ENCODE data around the gene PAPLN.

- TF ChIP-seq, protein P1, sequence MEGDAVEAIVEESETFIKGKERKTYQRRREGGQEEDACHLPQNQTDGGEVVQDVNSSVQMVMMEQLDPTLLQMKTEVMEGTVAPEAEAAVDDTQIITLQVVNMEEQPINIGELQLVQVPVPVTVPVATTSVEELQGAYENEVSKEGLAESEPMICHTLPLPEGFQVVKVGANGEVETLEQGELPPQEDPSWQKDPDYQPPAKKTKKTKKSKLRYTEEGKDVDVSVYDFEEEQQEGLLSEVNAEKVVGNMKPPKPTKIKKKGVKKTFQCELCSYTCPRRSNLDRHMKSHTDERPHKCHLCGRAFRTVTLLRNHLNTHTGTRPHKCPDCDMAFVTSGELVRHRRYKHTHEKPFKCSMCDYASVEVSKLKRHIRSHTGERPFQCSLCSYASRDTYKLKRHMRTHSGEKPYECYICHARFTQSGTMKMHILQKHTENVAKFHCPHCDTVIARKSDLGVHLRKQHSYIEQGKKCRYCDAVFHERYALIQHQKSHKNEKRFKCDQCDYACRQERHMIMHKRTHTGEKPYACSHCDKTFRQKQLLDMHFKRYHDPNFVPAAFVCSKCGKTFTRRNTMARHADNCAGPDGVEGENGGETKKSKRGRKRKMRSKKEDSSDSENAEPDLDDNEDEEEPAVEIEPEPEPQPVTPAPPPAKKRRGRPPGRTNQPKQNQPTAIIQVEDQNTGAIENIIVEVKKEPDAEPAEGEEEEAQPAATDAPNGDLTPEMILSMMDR (IDR thresholded peaks at IDR 0.05), result no peak
- no peak for TF ChIP-seq POLR2A (IDR thresholded peaks at IDR 0.05)
Observed at GRCh38 chr14:73227812-73228781, 9.2 kb upstream of the PAPLN start.
